Parietal lobe (tissue), 1 donor: Measurements from ENCODE around the gene NCK1. TPM values are rescaled to one million over a fixed set of nuclear protein-coding genes. Genes with fewer than 3 reads are reported as not detected.

Experiments used
- total RNA-seq: library from RNA; depleted of rRNA; stranded (reverse); fragments of >200 nt; gene quantifications from one replicate; pipeline ENCODE4 v1.2.3, GENCODE V29; 2014

NCK1 gene
- total RNA-seq, result 25.0 TPM

GRCh38 chr3:136861890-136862616 is at the start of gene NCK1:
TSS of gene NCK1 (plus strand) at chr3:136862208. CDS start at chr3:136928002, 65,794 bp downstream.

GRCh38 chr3:136818769-136819391 is 43.1 kb upstream of the NCK1 start, which contains the start of gene SLC35G2:
TSS of gene SLC35G2 (plus strand) at chr3:136819126. CDS start at chr3:136854461, 35,335 bp downstream.

GRCh38 chr3:136957751-136958288 is 95.8 kb downstream of the NCK1 start, which contains the start of gene IL20RB:
TSS of gene IL20RB (plus strand) at chr3:136957983. CDS start at chr3:136958114, 131 bp downstream.

Other genes starting within 250 kb of the NCK1 start
- gene STAG1, start 109.8 kb upstream of the NCK1 start, total RNA-seq, result 107 TPM
- 14.4 TPM for gene SLC35G2, start 43.1 kb upstream of the NCK1 start, total RNA-seq
- 1.3 TPM for gene IL20RB, start 95.8 kb downstream of the NCK1 start, total RNA-seq